ENCODE data around the gene SOBP. TPM values are rescaled to one million over a fixed set of nuclear protein-coding genes. Genes with fewer than 3 reads are reported as not detected.
"Not testable (repeated sequence)": the region's sequence is repeated elsewhere in the genome, so short reads cannot be mapped to it uniquely, and the experiment has no call there.

The SOBP gene
- polyA plus RNA-seq, 1 donor = 4.6 TPM

DNA sequence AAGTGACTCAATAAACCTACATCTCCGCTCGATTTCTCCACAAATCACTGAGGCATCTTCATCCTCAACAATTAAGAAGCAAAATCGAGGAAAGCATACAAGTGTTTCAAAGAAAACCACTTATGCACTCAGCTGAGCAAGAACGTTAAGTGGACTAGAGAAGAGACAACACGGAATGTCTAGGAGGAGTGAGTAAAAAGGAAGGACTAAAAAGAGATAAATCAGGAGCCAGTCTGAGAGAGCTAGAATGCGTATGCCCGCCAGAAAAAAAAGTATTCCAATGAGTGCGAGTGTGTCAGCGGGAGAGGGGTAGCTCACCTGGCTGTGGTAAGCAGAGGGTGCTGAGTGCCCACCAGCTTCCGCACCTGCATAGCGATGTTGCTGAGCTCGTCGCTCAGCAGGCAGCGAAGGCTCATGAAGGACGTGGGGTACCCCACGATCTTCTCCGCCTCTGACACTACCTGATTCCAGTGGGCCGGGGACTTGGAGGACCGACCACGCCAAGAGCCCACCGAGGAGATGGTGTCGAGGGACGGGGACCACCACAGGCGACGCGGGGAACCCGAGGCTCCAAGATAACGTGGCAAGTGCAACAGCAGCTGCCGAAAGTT is 31.1 kb upstream of the SOBP start:
- H3K27ac ChIP-seq (ENCODE audit: low read length) = peak overlapping the region; percentile 91
- WGBS (ENCODE audit: insufficient coverage, low lambda C conversion rate) = 0% methylated on average over 2 of the region's 29 CpGs
- no peaks in the 10 kb centered on the region for H3K9me3 ChIP-seq (ENCODE audit: control insufficient read depth, low read depth, low read length)
- peak overlapping the region; percentile 86 for H3K4me3 ChIP-seq (ENCODE audit: low read length)
- H3K4me1 ChIP-seq (ENCODE audit: control insufficient read depth, insufficient read depth, low read length) = no peaks in the 10 kb centered on the region
- peak in 1 of 2 donors; percentile 13 for DNase-seq
- no peaks in the 10 kb centered on the region for H3K27me3 ChIP-seq (ENCODE audit: control insufficient read depth, insufficient read depth, low read length)
- H3K36me3 ChIP-seq (ENCODE audit: control insufficient read depth, insufficient read depth, low read length) = no peaks in the 10 kb centered on the region

DNA sequence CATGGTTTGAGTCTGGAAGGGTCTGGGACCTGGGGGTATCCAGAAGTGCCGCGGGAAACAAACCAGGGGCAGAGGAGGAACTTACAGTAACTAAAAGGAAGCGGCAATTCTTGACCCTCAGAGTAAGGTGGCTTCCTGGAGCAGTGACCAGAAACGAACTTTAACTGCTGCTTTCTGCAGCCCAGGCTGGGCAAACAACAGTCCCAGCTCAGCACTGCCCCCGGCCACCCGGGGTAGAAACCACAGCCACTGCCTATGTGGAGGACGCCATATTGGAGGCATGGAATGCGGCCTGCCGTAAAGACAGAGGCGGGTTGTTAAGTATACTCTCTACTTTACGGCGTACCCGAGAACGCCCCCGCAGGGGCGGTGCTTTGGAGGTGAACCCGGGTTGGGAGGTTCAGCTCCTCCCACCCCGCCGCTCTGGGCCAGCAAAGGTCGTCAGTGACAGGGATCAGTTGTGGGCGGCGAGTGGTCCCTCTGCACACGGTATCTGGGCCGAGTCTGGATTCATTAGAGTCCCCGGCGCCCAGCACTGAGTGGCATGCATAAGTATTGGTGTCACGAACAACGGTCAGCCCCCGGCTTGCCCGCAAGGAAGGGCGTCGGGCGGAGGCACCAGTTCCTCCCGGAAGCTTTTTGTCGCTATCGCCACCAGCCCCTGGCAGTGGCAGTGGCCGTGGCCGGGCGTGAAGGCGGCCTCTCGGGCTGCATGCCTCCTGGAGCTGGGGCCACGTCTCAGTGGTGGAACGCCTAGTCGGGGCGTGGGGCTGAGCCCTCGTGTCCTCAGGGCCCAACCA is 30.4 kb upstream of the SOBP start, which contains the start of gene PDSS2:
PDSS2 (minus strand) TSS at position 282 of the 800 bp plus-strand sequence; CDS start at position 3, 279 bp downstream.
- no peaks in the 10 kb centered on the region for H3K36me3 ChIP-seq (ENCODE audit: control insufficient read depth, insufficient read depth, low read length)
- H3K4me1 ChIP-seq (ENCODE audit: control insufficient read depth, insufficient read depth, low read length) = no peaks in the 10 kb centered on the region
- no CpG with 5 or more reads among the region's 46 CpGs for WGBS (ENCODE audit: insufficient coverage, low lambda C conversion rate)
- H3K27ac ChIP-seq (ENCODE audit: low read length) = peak within 1 kb of the TSS; percentile 91
- no peaks in the 10 kb centered on the region for H3K27me3 ChIP-seq (ENCODE audit: control insufficient read depth, insufficient read depth, low read length)
- H3K9me3 ChIP-seq (ENCODE audit: control insufficient read depth, low read depth, low read length) = no peaks in the 10 kb centered on the region
- peak; percentile 97 to 99 for DNase-seq
- H3K4me3 ChIP-seq (ENCODE audit: low read length) = peak within 1 kb of the TSS; percentile 86

GRCh38 chr6:107460083-107460631 is 29.8 kb upstream of the SOBP start:
- Histone ChIP-seq H3K4me1 (ENCODE audit: control insufficient read depth, insufficient read depth, low read length) (no peaks in the 10 kb centered on the region), H3K27ac (ENCODE audit: low read length) (peak overlapping the region; percentile 91), H3K9me3 (ENCODE audit: control insufficient read depth, low read depth, low read length) (no peaks in the 10 kb centered on the region), H3K27me3 (ENCODE audit: control insufficient read depth, insufficient read depth, low read length) (no peaks in the 10 kb centered on the region), H3K36me3 (ENCODE audit: control insufficient read depth, insufficient read depth, low read length) (no peaks in the 10 kb centered on the region), H3K4me3 (ENCODE audit: low read length) (peak overlapping the region; percentile 86)
- no peak for DNase-seq
- 100% methylated on average over 3 of the region's 22 CpGs for WGBS (ENCODE audit: insufficient coverage, low lambda C conversion rate)

GRCh38 chr6:107466062-107466461 is 23.9 kb upstream of the SOBP start:
- no peak overlapping the region for H3K4me3 ChIP-seq (ENCODE audit: low read length)
- no peaks in the 10 kb centered on the region for H3K36me3 ChIP-seq (ENCODE audit: control insufficient read depth, insufficient read depth, low read length)
- no peaks in the 10 kb centered on the region for H3K9me3 ChIP-seq (ENCODE audit: control insufficient read depth, low read depth, low read length)
- no CpG with 5 or more reads among the region's 1 CpG for WGBS (ENCODE audit: insufficient coverage, low lambda C conversion rate)
- peaks cover 5% of the 10 kb centered on the region for H3K27me3 ChIP-seq (ENCODE audit: control insufficient read depth, insufficient read depth, low read length)
- no peak overlapping the region for H3K27ac ChIP-seq (ENCODE audit: low read length)
- no peak for DNase-seq
- no peaks in the 10 kb centered on the region for H3K4me1 ChIP-seq (ENCODE audit: control insufficient read depth, insufficient read depth, low read length)

DNA sequence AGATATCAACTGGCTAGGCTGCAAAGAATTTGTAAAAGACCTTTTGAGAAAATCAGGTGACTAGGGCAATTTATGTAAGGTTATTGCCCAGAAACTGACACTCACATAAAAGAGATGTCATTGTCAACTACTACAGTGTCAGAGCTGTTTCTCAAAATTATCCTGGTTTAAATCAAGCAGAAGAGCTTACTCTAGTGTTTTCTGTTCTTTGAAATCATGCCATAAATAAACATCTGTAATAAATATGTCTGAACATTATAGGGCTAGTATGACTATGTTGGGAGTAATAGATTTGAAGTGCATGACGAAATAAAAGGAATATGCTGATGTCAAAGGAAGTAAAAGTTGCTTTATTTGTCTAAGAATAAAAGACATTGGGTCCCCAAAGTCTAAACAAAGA is 19.6 kb upstream of the SOBP start:
- no peak overlapping the region for H3K27ac ChIP-seq (ENCODE audit: low read length)
- no peaks in the 10 kb centered on the region for H3K4me1 ChIP-seq (ENCODE audit: control insufficient read depth, insufficient read depth, low read length)
- H3K27me3 ChIP-seq (ENCODE audit: control insufficient read depth, insufficient read depth, low read length) = peaks cover 8% of the 10 kb centered on the region
- H3K36me3 ChIP-seq (ENCODE audit: control insufficient read depth, insufficient read depth, low read length) = no peaks in the 10 kb centered on the region
- H3K4me3 ChIP-seq (ENCODE audit: low read length) = no peak overlapping the region
- WGBS (ENCODE audit: insufficient coverage, low lambda C conversion rate) = 67% methylated on average over 1 of the region's 1 CpG
- no peak for DNase-seq
- no peaks in the 10 kb centered on the region for H3K9me3 ChIP-seq (ENCODE audit: control insufficient read depth, low read depth, low read length)

DNA sequence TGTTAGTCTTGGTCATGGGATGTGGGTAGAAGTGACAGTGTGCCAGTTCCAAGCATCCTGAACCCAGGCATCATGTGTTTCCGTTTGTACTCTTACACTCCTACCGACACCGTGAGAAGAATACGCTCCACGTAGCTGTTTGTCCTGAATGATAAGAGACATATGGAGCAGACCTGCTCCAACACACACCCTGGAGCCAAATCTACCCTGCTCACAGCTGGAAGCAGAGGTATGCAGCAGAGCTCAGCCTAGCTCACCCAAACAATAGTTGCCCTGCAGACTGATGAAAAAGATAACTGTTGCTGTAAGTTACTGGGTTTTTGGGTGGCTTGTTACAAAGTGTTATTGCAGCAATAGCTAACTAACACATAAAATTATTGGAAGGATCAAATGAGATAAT is 16.3 kb upstream of the SOBP start:
- H3K27me3 ChIP-seq (ENCODE audit: control insufficient read depth, insufficient read depth, low read length) = peaks cover 6% of the 10 kb centered on the region
- DNase-seq = no peak
- H3K9me3 ChIP-seq (ENCODE audit: control insufficient read depth, low read depth, low read length) = no peaks in the 10 kb centered on the region
- H3K27ac ChIP-seq (ENCODE audit: low read length) = no peak overlapping the region
- H3K4me1 ChIP-seq (ENCODE audit: control insufficient read depth, insufficient read depth, low read length) = no peaks in the 10 kb centered on the region
- no CpG with 5 or more reads among the region's 5 CpGs for WGBS (ENCODE audit: insufficient coverage, low lambda C conversion rate)
- no peak overlapping the region for H3K4me3 ChIP-seq (ENCODE audit: low read length)
- H3K36me3 ChIP-seq (ENCODE audit: control insufficient read depth, insufficient read depth, low read length) = no peaks in the 10 kb centered on the region

DNA sequence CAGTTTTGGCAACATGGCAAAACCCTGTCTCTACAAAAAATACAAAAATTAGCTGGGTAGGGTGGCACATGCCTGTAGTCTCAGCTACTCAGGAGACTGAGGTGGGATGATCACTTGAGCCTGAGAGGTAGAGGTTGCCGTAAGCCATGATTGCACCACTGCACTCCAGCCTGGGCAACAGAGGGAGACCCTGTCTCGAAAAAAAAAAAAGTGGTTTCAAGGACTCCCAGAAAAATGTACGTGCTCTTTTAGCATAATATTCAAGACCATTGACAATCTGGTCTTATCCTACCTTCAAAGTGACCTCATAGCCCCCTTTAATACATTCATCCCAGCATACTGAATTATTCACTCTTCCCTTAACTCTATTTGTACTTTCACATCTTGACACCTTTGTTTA is 14.6 kb upstream of the SOBP start:
- not testable (repeated sequence) for H3K27me3 ChIP-seq (ENCODE audit: control insufficient read depth, insufficient read depth, low read length); H3K4me3 ChIP-seq (ENCODE audit: low read length); H3K9me3 ChIP-seq (ENCODE audit: control insufficient read depth, low read depth, low read length); DNase-seq; H3K27ac ChIP-seq (ENCODE audit: low read length); H3K4me1 ChIP-seq (ENCODE audit: control insufficient read depth, insufficient read depth, low read length); H3K36me3 ChIP-seq (ENCODE audit: control insufficient read depth, insufficient read depth, low read length)
- 100% methylated on average over 1 of the region's 3 CpGs for WGBS (ENCODE audit: insufficient coverage, low lambda C conversion rate)

DNA sequence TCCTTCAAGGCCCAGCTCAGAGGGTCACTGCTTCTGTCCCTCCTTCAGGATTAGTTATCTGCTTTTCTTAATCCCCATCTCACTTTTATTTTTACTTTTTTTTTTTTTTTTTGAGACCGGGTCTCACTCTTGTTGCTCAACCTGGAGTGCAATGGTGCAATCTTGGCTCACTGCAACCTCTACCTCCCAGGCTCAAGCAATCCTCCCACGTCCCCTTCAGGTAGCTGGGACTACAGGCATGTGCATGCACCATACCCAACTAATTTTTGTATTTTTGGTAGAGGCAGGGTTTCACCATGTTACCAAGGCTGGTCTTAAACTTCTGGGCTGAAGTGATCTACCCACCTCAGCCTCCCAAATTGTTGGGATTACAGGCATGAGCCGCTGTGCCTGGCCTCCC is 14.1 kb upstream of the SOBP start:
- WGBS (ENCODE audit: insufficient coverage, low lambda C conversion rate) = no CpG with 5 or more reads among the region's 3 CpGs
- H3K4me3 ChIP-seq (ENCODE audit: low read length); DNase-seq: not testable (repeated sequence)

DNA sequence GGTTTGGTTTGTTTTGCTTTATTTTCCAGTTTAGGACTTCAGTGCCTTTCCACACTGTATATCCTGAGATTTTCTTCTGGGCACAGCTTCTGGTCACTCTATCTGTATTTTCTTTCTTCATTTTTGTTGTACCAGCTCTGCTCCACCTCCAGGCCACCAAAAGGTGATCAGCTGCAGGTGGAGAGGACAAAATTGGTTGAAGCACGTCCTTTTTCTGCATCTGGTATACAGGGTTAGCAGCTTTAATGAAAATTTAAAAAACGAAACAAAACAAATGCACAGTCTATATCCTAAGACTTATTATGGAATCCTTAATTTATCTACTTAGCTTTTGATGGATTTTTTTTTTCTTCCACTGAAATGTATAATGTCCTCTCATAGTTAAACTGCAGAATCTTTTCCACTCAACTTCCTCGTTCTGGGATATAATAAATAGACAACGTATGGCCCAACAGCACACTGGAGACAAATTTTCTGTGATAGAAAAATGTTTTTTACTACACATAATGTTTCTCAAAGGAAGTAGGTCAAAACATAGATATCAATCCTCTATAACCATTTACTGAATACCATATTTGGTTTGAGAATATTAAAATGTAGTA is 10.7 kb upstream of the SOBP start:
- 71% methylated on average over 2 of the region's 4 CpGs for WGBS (ENCODE audit: insufficient coverage, low lambda C conversion rate)
- H3K4me1 ChIP-seq (ENCODE audit: control insufficient read depth, insufficient read depth, low read length) = no peaks in the 10 kb centered on the region
- H3K9me3 ChIP-seq (ENCODE audit: control insufficient read depth, low read depth, low read length) = no peaks in the 10 kb centered on the region
- no peak overlapping the region for H3K27ac ChIP-seq (ENCODE audit: low read length)
- no peaks in the 10 kb centered on the region for H3K36me3 ChIP-seq (ENCODE audit: control insufficient read depth, insufficient read depth, low read length)
- peaks cover 14% of the 10 kb centered on the region for H3K27me3 ChIP-seq (ENCODE audit: control insufficient read depth, insufficient read depth, low read length)
- no peak for DNase-seq
- no peak overlapping the region for H3K4me3 ChIP-seq (ENCODE audit: low read length)

More for the DNA sequence above, 14.1 kb upstream of the SOBP start:
- H3K4me1 ChIP-seq (ENCODE audit: control insufficient read depth, insufficient read depth, low read length); H3K9me3 ChIP-seq (ENCODE audit: control insufficient read depth, low read depth, low read length); H3K36me3 ChIP-seq (ENCODE audit: control insufficient read depth, insufficient read depth, low read length); H3K27ac ChIP-seq (ENCODE audit: low read length); H3K27me3 ChIP-seq (ENCODE audit: control insufficient read depth, insufficient read depth, low read length): not testable (repeated sequence)

- no CpG with 5 or more reads among the region's 4 CpGs for WGBS (ENCODE audit: insufficient coverage, low lambda C conversion rate)
- peaks cover 7% of the 10 kb centered on the region for H3K9me3 ChIP-seq (ENCODE audit: control insufficient read depth, low read depth, low read length)
- peaks cover 55% of the 10 kb centered on the region for H3K27me3 ChIP-seq (ENCODE audit: control insufficient read depth, insufficient read depth, low read length)
Measured at GRCh38 chr6:107485157-107485556, 4.8 kb upstream of the SOBP start.

More at GRCh38 chr6:107485157-107485556, 4.8 kb upstream of the SOBP start:
- no peak overlapping the region for H3K4me3 ChIP-seq (ENCODE audit: low read length)
- H3K4me1 ChIP-seq (ENCODE audit: control insufficient read depth, insufficient read depth, low read length) = peaks cover 13% of the 10 kb centered on the region
- no peak overlapping the region for H3K27ac ChIP-seq (ENCODE audit: low read length)
- DNase-seq = no peak
- no peaks in the 10 kb centered on the region for H3K36me3 ChIP-seq (ENCODE audit: control insufficient read depth, insufficient read depth, low read length)

Measured in large intestine (tissue), 3 donors.